K562 (cell line): ENCODE data around the gene ZNF277. TPM values are rescaled to one million over a fixed set of nuclear protein-coding genes. Genes with fewer than 3 reads are reported as not detected.
A peak's percentile ranks its signal among the peaks of the same experiment; 100 is the strongest.

Experiments used
- CHD1 ChIP-seq: fragments of 200-600 bp; sonication (generic); IDR thresholded peaks from one replicate; pipeline ENCODE4 v1.6.1; 2012; ENCODE audit warnings: mild to moderate bottlenecking, moderate library complexity, low read length, inconsistent platforms
- ELF2 ChIP-seq: fragments of 250-450 bp; sonication (Bioruptor Pico); IDR thresholded peaks from 2 replicates; pipeline ENCODE4 v1.5.0; 2021; ENCODE audit warnings: mild to moderate bottlenecking
- ELF4 ChIP-seq: fragments of 450-650 bp; formaldehyde crosslinking; IDR thresholded peaks from 2 replicates; pipeline ENCODE4 v1.4.0; 2022; ENCODE audit warnings: missing genetic modification characterization
- ETV1 ChIP-seq: fragments of 450-650 bp; conservative IDR thresholded peaks from 2 replicates; pipeline ENCODE4 v1.6.1; 2016; ENCODE audit warnings: missing genetic modification characterization, control low read depth, low read depth, missing compliant biosample characterization
- GATAD2A ChIP-seq: fragments of 450-650 bp; IDR thresholded peaks from 2 replicates; pipeline ENCODE4 v1.6.1; 2017
- KLF10 ChIP-seq: fragments of 250-450 bp; sonication (Bioruptor Pico); IDR thresholded peaks from 2 replicates; pipeline ENCODE4 v1.6.1; 2021; ENCODE audit warnings: matching md5 sums
- L3MBTL2 ChIP-seq: fragments of 450-650 bp; IDR thresholded peaks from 2 replicates; pipeline ENCODE4 v1.6.1; 2016; ENCODE audit warnings: mild to moderate bottlenecking, moderate library complexity
- POLR2AphosphoS5 ChIP-seq: IDR thresholded peaks from 2 replicates; pipeline ENCODE4 v1.6.1; 2011; ENCODE audit warnings: mild to moderate bottlenecking, low read depth, low read length, moderate library complexity; ENCODE audit not compliant: control insufficient read depth, insufficient read depth
- RBM25 ChIP-seq: fragments of 200-400 bp; formaldehyde crosslinking; IDR thresholded peaks from 2 replicates; pipeline ENCODE4 v1.6.1; 2018; ENCODE audit warnings: low read length, low read depth, moderate library complexity; ENCODE audit not compliant: severe bottlenecking
- RCOR1 ChIP-seq, 2 experiments: IDR thresholded peaks; 2 replicates each; pipeline ENCODE4 v1.6.1; 2012; ENCODE audit warnings: low read depth in 2 of 2, low read length in 2 of 2, borderline replicate concordance in 1 of 2, improper control_type of control experiment in 1 of 2
- SUPT5H ChIP-seq: fragments of 450-650 bp; IDR thresholded peaks from 2 replicates; pipeline ENCODE4 v1.6.1; 2016
- TCF7L2 ChIP-seq: fragments of 150-350 bp; IDR thresholded peaks from 2 replicates; pipeline ENCODE4 v1.6.1; 2016; ENCODE audit warnings: low read depth, mild to moderate bottlenecking, low read length, moderate library complexity
- ZBED1 ChIP-seq: IDR thresholded peaks from 2 replicates; pipeline ENCODE4 v1.6.1; 2014
- ZNF644 ChIP-seq: fragments of 200-800 bp; sonication (Bioruptor generic); IDR thresholded peaks from 2 replicates; pipeline ENCODE4 v1.6.1; 2016; ENCODE audit warnings: low read depth, missing genetic modification characterization, missing compliant biosample characterization
- polyA plus RNA-seq, 8 experiments: library from polyadenylated mRNA; depleted of rRNA in 4 of 8; stranded (reverse) in 5 of 8; unstranded in 3 of 8; fragments of >200 nt; fragmentation: Nextera tagmentation in 2 of 8; fragmentation: Illumina TruSeq in 1 of 8; extraction: Ambion mirVana in 2 of 8; extraction: Trizol in 1 of 8; gene quantifications; 2 replicates each; pipeline versions ENCODE4 v1.2.1 to v1.2.3, GENCODE V29; 2011 to 2014; ENCODE audit warnings: inconsistent platforms in 1 of 8, missing spikeins in 1 of 8
- total RNA-seq, 7 experiments: library from RNA; depleted of rRNA in 6 of 7; stranded (reverse); fragments of >200 nt in 6 of 7; fragmentation: Illumina TruSeq in 2 of 7; extraction: Trizol in 2 of 7; gene quantifications; 2 replicates each; pipeline versions ENCODE4 v1.2.1 to v1.2.3, GENCODE V29; 2011 to 2021; ENCODE audit warnings: low replicate concordance in 1 of 7
- TF ChIP-seq, protein P1 (sequence below), 2 experiments: fragments of 450-650 bp; formaldehyde crosslinking in 1 of 2; IDR thresholded peaks; 2 replicates each; pipeline versions ENCODE4 v1.4.0 to v1.6.1; 2014 to 2020; ENCODE audit warnings: mild to moderate bottlenecking in 2 of 2, borderline replicate concordance in 1 of 2, low read depth in 1 of 2
- TF ChIP-seq, protein P2 (sequence below): fragments of 450-650 bp; formaldehyde crosslinking; IDR thresholded peaks from 2 replicates; pipeline ENCODE4 v1.4.0; 2020; ENCODE audit warnings: mild to moderate bottlenecking, moderate library complexity
- TF ChIP-seq, protein P3 (sequence below), 2 experiments: fragments of 450-650 bp; conservative IDR thresholded peaks; 2 replicates each; pipeline ENCODE4 v1.6.1; 2017; ENCODE audit warnings: mild to moderate bottlenecking in 2 of 2, moderate library complexity in 2 of 2

ZNF277 gene
- total and polyA plus RNA-seq, 9 of the 15 experiments (the other 6 are each of a cell fraction or from before 2014, with no cell fraction given), result 18.8 to 33.5 (median 27.7) TPM

DNA sequence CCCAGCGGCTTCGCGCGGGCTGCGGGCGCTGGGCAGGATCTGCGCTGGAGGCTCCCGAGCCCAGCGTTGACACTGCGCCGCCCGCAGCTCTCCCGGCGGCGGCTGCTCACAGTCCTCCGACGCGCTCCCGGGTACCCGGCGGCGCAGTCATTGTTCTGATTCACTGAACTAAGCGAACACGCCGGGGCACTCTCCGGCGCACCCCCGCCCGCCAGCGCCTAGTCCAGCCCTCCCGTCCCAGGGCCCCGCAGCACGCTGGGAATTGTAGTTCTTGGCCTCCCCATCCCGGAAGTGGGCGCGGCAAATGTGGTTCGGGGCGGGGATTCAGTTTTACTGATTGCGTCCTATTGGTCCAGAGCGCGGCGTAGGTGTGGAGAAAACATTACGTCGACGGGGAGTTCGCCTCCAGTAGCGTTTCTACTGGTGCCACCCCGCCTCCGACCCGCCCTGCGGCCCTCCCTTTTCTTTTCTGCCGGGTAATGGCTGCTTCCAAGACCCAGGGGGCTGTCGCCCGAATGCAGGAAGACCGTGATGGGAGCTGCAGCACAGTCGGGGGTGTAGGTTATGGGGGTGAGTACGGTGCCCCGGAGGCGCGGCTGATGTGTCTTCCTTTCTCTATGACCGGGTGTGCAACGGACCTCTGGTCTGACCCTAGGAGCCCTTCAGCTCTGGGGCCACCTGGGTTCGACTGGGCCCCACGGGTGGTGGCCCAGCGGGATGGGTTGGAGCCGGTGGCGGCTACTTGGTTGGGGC, at the start of gene ZNF277, which contains the start of gene DOCK4 (continued):
- TF ChIP-seq, protein P1, sequence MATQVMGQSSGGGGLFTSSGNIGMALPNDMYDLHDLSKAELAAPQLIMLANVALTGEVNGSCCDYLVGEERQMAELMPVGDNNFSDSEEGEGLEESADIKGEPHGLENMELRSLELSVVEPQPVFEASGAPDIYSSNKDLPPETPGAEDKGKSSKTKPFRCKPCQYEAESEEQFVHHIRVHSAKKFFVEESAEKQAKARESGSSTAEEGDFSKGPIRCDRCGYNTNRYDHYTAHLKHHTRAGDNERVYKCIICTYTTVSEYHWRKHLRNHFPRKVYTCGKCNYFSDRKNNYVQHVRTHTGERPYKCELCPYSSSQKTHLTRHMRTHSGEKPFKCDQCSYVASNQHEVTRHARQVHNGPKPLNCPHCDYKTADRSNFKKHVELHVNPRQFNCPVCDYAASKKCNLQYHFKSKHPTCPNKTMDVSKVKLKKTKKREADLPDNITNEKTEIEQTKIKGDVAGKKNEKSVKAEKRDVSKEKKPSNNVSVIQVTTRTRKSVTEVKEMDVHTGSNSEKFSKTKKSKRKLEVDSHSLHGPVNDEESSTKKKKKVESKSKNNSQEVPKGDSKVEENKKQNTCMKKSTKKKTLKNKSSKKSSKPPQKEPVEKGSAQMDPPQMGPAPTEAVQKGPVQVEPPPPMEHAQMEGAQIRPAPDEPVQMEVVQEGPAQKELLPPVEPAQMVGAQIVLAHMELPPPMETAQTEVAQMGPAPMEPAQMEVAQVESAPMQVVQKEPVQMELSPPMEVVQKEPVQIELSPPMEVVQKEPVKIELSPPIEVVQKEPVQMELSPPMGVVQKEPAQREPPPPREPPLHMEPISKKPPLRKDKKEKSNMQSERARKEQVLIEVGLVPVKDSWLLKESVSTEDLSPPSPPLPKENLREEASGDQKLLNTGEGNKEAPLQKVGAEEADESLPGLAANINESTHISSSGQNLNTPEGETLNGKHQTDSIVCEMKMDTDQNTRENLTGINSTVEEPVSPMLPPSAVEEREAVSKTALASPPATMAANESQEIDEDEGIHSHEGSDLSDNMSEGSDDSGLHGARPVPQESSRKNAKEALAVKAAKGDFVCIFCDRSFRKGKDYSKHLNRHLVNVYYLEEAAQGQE (IDR thresholded peaks at IDR 0.05; ENCODE audit: borderline replicate concordance), result no peak
- TF ChIP-seq, protein P1 (CRISPR knock-in tag; IDR thresholded peaks at IDR 0.05; ENCODE audit: low read depth), result 0 out of 2 replicates have a peak, but pooled peaks have one; percentile 16
- peak; percentile 18; the same call in 1 of the 2 replicates for TF ChIP-seq GATAD2A
- no peak for TF ChIP-seq ZNF644 (tag)
- TF ChIP-seq ZBED1, result 0 out of 2 replicates have a peak, but pooled peaks have one; percentile 36
- TF ChIP-seq CHD1, result peak; percentile 53
- TF ChIP-seq, protein P2, sequence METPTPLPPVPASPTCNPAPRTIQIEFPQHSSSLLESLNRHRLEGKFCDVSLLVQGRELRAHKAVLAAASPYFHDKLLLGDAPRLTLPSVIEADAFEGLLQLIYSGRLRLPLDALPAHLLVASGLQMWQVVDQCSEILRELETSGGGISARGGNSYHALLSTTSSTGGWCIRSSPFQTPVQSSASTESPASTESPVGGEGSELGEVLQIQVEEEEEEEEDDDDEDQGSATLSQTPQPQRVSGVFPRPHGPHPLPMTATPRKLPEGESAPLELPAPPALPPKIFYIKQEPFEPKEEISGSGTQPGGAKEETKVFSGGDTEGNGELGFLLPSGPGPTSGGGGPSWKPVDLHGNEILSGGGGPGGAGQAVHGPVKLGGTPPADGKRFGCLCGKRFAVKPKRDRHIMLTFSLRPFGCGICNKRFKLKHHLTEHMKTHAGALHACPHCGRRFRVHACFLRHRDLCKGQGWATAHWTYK (CRISPR knock-in tag), result 0 out of 2 replicates have a peak, but pooled peaks have one; percentile 36
- no peak for TF ChIP-seq KLF10 (CRISPR knock-in tag)
- peak; percentile 97 for TF ChIP-seq ELF2 (CRISPR knock-in tag)
- peak in 1 of 2 experiments; percentile 60; a peak in 1 of 4 replicates for TF ChIP-seq RCOR1 (IDR thresholded peaks at IDR 0.05; ENCODE audit: borderline replicate concordance in 1 of 2, low read depth in 2 of 2, low read length in 2 of 2)
- TF ChIP-seq ETV1 (tag), result peak; percentile 93
- TF ChIP-seq POLR2AphosphoS5, result peak; percentile 63
- TF ChIP-seq, protein P3, sequence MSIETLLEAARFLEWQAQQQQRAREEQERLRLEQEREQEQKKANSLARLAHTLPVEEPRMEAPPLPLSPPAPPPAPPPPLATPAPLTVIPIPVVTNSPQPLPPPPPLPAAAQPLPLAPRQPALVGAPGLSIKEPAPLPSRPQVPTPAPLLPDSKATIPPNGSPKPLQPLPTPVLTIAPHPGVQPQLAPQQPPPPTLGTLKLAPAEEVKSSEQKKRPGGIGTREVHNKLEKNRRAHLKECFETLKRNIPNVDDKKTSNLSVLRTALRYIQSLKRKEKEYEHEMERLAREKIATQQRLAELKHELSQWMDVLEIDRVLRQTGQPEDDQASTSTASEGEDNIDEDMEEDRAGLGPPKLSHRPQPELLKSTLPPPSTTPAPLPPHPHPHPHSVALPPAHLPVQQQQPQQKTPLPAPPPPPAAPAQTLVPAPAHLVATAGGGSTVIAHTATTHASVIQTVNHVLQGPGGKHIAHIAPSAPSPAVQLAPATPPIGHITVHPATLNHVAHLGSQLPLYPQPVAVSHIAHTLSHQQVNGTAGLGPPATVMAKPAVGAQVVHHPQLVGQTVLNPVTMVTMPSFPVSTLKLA (conservative IDR thresholded peaks at IDR 0.05), result peak in 1 of 2 experiments; percentile 78; a peak in 2 of 4 replicates
- peak; percentile 19 for TF ChIP-seq RBM25
- peak; percentile 87 for TF ChIP-seq ELF4
- TF ChIP-seq L3MBTL2, result peak; percentile 64; the same call in 1 of the 2 replicates
- peak; percentile 71 for TF ChIP-seq TCF7L2
- TF ChIP-seq SUPT5H, result peak; percentile 76
